GM19372 (cell line): ENCODE measurements around the gene NUDT16.
"Not testable (repeated sequence)": the region's sequence is repeated elsewhere in the genome, so short reads cannot be mapped to it uniquely, and the experiment has no call there.

Experiments
- ATAC-seq: cut with Tn5 transposase; IDR thresholded peaks from one replicate; pipeline ENCODE4 v1.9.1; 2021; ENCODE audit warnings: mild to moderate bottlenecking, low read depth, moderate library complexity; ENCODE audit not compliant: unreplicated experiment

Gene NUDT16

GRCh38 chr3:131381445-131382291 lies at the start of gene NUDT16:
NUDT16 (plus strand) TSS chr3:131381774; CDS start chr3:131381805, 31 bp downstream.
- peak; percentile 97 for ATAC-seq

GRCh38 chr3:131338948-131339640 lies 42.5 kb upstream of the NUDT16 start:
- ATAC-seq, result no peak

GRCh38 chr3:131341761-131342160 lies 39.8 kb upstream of the NUDT16 start:
- ATAC-seq, result no peak

GRCh38 chr3:131348911-131349310 lies 32.7 kb upstream of the NUDT16 start:
- ATAC-seq, result no peak

GRCh38 chr3:131349454-131349853 lies 32.1 kb upstream of the NUDT16 start:
- no peak for ATAC-seq

- ATAC-seq, result no peak
These were observed 31.6 kb upstream of the NUDT16 start for GRCh38 chr3:131349946-131350347.

GRCh38 chr3:131350506-131350905 lies 31.1 kb upstream of the NUDT16 start:
- ATAC-seq, result no peak

GRCh38 chr3:131353016-131353877 lies 28.3 kb upstream of the NUDT16 start:
- ATAC-seq, result no peak

- no peak for ATAC-seq
These were observed 27.6 kb upstream of the NUDT16 start for GRCh38 chr3:131353986-131354385.

- ATAC-seq, result no peak
These were observed 25.5 kb upstream of the NUDT16 start for GRCh38 chr3:131356006-131356595.

GRCh38 chr3:131357275-131357674 lies 24.3 kb upstream of the NUDT16 start:
- ATAC-seq, result no peak

- no peak for ATAC-seq
These were observed 21.3 kb upstream of the NUDT16 start for GRCh38 chr3:131360191-131360755.

GRCh38 chr3:131361066-131361463 lies 20.5 kb upstream of the NUDT16 start:
- not testable (repeated sequence) for ATAC-seq

GRCh38 chr3:131361464-131362421 lies 19.8 kb upstream of the NUDT16 start:
- ATAC-seq, result peak; percentile 90

GRCh38 chr3:131363275-131363674 lies 18.3 kb upstream of the NUDT16 start:
- ATAC-seq, result no peak

- no peak for ATAC-seq
These were observed 10.5 kb upstream of the NUDT16 start for GRCh38 chr3:131370935-131371687.

- no peak for ATAC-seq
These were observed 9.9 kb upstream of the NUDT16 start for GRCh38 chr3:131371688-131372066.

- ATAC-seq, result no peak
These were observed 6.8 kb upstream of the NUDT16 start for GRCh38 chr3:131374741-131375140.
